OCI-M2 (cell line): Measurements from ENCODE around the gene DNAJB8.

Source experiments
- DNase-seq: peaks from one replicate; lab custom pipeline; 2025; ENCODE audit not compliant: unreplicated experiment; lab: John Stamatoyannopoulos, UW

The DNAJB8 gene

DNA sequence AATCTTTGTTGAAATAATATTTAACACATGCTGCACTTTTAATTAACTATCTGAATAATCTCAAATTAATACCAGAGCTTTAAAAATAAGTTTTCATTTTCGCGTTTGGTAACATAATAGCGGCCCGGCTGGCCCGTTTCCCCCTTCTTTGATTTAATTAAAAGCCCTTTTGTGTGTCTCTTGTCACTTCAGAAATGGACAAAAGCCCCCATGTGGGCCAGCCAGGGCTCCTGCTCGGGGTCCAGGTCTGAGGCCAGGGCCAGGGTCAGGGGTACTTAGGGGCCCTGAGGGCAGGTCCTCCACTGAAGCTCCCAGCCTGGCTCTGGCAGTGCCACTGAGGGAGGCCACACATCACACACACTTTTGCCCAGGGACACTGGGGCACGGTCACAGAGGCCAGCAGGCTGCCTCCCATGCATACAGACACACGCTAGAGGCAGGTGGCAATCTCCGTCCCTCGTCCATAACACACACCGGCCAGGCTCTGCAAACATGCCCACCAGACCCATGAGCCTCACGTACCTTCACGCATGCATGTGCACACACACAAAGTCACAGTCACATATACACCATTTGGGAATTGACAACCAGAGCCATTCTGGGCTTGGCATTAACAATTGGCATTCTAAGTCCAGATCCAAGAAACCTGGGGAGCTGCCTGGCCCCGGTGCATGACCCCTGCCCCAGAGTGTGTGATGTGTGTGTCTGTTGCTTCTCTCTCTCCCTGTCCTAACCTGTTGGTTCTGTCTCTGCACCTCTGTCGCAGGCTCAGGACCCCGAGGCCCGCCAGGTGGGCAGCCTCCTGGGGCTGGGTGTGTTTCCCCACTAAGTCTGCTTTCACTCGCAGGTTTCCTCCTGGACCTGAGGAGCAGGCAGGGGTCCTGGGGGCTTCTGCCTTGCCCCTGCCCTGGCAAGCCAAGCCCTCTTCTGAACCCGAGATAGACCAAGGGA is 38.5 kb downstream of the DNAJB8 start:
- no peak for DNase-seq

DNA sequence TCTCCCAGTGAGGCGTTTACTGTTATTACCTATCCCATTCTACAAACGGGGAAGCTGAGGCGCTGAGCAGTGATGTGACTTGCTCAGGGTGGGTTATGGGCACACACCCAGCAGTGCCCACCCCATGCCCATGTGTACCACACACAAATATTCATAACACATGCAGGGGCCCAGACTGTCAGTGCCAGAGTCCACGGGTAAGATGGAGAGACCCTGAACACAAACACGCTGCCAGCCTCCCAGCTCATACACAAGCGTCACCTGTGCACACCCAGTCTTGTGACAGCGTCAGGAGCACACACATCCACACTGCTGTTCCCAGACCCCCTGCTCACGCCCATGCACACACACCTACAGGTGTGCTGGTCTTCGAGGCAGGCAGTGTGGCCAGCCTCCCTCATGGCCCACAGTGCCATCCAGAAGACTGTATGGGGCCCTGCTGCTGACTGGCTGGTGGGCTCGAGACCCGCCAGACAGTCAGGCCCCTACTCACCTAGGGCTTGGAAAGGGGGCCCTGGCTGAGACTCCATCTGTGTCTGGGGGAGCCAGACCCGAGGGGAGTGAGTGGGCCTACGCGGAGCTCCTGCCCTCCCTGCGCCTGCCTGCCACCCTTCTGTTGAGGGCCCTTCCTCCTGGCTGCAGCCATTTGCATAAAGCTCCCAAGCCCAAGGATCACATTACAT is 39.4 kb downstream of the DNAJB8 start:
- DNase-seq, result no peak

DNA sequence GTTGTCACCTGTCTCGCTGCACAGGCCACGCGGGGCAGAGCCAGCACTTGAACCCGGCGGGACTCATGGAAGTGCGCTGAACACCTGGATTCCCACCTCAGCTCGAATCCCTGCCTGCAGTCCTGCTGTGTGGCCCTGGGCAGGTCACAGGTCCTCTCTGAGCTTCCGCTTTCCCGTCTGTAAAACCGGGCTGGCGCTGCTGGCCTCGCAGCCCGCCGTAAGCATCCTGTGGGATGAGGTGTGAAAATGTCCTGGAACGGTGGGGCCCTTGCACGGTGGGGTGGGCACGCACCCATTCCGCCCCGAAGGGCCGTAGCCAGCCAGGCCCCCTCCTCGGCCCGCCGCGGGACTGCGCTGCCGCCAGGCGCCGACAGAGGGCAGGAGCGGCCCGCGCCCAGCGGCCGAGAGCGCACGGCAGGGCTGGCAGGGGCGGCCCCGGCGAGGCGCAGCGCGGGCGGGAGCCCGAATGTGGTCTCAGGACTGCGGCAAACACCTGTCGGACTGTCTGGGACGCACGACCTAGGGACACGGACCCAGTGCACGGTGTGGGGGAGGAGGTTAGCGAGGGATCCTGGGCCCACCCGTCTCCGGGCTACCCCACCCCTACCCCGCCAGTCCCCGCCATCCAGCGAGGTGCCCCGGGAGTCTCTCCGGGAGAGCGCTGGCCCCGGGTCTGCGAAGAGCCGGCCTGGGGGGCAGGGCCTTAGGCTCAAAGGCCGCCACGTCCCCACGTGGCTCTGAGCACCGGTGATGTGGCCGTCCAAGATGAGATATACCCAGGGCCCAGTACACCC is 40.4 kb downstream of the DNAJB8 start:
- DNase-seq, result no peak

DNA sequence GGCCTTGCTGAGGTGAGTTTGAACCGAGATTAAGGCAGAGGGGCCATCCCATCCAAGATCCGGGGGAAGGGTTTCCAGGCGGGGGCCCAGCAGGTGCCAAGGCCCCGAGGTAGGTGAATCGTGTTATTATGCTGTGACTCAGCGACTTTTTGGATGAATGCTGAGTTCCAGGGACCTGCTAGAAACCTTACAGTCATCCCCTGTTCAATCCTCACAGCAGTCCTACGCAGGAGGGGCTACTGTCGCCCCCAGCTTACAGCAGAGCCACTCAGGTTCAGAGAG is 40.9 kb downstream of the DNAJB8 start:
- DNase-seq, result no peak

DNA sequence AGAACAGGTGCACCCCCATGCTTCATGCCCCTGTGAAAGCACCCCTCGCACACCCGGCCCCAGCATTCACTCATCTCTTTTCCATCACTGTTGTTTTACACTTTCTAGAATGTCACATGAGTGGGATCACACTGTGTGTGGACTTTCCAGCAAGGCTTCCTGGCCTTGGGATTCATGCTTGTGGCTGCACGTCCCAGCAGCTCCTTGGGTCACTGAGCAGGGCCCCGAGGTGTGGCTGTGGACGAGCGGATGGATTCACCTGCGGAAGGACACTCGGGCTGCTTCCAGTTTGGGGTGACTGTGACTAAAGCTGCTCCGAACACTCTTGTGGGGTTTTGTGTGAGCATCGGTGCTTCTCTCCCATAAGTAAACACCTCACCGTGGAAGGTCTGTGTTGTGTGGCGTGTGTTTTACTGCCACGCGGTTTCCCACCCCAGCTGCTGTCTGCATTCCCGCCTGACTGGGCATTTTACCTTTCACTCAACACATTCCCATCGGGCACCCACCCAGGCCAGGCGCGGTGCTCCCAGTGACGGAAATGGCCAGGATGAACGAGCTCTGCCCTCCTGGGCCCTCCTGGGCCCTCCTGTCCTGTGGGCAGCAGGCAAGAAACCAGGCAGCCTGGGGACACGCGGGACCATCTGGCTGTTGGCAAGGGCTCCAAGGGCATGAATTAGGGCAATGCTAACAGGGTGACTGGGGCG is 41.4 kb downstream of the DNAJB8 start:
- DNase-seq, result no peak

DNA sequence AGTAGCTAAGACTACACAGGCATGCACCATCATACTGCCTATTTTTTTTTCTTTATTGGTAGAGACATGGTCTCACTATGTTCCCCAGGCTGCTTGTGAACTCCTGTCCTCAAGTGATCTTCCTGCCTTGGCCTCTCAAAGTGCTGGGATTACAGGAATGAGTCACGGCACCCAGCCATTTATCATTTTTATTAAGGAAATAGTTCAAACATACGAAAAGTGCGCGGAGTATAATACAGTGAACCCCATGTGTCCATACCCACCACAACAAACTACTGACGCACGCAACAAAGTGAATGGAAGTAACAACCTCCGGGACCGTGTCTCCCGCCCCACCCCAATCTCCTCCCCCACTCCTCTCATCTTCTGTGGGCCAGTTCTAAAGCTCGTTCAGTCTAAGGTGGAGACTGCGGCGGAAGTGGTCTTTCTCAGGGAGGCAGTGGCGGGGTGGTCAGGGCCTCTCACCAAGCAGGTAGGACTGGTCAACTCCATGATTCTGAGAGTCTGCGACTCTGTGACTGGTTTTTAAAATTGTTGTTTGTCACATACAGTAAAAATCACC is 42.1 kb downstream of the DNAJB8 start:
- DNase-seq, result no peak

DNA sequence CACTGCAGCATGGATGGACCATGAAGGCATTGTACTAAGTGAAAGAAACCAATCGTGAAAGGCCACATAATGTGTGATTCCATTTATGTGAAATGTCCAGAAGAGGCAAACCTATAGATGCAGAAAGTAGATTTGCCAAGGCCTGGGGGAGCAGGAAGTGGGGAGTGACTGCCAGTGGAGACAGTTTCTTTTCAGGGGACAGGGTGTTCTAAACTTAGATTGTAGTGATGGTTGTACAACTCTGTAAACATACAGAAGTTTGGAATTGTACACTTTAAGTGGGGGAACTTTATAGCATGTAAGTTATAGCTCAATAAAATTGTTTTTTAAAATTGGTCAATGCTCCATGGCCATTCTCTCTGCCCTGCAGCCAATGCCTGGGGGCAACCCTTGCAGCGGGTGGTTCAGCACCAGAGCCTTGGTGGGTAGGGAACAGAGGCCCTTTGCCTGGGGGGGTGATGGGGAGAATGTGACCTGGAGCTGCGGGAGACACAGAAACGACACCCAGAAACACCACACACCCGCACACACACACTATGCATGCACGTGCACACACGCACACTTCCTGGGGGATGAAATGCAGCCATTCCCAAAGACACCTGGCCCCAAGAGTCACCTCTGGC is 43.1 kb downstream of the DNAJB8 start:
- no peak for DNase-seq

DNA sequence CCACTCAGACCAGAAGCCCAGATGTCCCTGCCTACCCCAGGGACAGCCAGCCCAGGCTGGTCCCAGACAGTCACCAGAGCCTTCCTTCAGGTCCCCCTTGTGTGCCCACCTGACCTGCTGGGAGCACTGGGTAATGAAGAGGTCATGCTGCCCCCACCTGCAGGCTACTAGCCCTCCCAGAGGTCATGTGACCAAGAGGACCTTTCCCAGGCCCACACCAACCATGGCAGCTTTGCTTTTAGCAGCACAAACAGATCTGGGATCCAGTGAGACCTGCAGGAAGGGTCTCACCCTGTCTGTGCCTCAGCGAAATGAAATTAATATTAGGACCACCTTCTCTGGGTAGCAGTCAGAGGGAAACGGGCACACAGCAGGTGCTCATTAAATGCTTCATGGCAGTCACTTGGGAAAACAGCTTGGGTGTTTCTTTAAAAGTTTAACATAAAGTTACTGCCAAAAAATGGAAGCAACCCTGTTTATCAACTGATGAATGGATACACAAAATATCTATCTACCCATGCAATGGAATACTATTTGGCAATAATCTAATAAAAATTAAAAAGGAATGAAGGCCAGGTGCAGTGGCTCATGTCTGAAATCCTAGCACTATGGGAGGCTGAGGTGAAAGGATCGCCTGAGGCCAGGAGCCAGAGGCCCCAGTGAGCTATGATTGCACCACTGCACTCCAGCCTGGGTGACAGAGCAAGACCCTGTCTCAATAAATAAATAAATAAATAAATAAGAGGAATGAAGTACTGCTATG is 43.7 kb downstream of the DNAJB8 start:
- no peak for DNase-seq

DNA sequence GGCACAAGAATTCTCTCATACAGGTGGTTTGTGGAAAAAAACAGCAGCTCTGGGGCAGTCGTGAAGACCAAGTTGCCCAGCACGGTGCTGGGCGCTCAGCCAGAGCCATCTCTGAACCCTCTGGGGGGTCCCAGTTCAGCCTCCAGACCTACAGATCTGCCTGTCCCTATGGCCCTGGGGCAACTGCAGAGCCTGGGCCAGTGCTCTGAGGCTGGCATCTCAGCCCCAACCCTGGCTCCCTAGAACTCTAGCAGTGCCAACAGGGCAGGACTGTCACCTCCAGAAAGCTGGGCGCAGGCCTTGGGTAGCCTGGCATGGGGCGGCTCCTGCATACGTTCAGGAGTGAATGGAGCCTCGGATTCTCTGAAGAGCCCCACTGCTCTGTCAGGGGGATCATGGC is 44.7 kb downstream of the DNAJB8 start:
- DNase-seq, result no peak

DNA sequence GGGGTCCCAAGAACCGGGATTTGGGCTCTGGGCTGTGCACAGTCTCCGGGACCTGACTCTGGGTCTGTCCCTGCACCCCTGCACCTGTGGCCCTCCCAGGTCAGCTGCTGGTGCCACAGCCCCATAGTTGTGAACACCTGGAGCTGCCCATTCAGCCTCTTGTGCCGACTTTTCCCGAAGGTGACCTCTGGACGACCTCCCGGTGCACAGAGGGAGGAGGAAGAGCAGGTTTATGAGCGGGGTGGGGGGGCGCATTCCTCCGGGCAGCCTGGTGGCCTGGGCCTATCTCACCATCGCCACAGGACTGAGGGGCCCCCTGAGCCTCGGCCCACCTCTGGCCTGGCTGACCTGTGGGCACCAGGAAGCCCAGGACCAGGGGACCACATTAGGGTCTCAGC is 45.3 kb downstream of the DNAJB8 start:
- DNase-seq, result no peak

DNA sequence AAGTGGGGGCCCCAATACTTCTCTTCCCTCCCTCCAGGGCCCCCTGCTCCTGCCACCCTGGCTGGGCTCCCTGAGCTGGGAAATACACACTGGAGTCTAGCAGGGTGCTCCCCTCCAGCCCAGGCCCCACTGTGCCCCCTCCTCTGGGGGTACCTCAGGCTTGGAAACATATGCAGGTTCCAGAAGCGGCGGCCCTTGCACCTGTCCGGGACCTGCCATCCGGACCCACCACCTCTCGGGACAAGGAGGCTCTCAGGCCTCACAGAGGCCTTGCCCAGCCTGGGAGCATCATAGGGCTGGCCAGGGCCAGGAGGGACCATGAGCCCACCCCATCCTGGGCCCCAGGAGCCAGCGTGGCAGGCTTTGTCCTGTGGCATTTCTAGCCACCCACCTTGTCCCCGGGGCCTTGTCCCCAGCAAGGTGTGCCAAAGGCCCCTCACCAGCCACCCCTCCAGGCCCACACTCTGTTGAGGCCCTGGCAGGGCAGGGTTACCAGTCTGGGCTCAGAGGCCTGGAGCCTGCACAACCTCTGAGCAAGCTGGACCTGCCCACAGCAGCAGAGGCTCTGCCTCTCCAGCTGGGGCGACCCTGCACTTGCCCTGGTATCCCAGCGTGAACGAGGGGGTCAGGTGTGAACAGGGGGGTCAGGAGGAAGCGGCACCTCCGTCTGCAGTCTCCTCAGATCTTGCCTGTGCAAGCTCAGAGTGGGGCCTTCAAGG is 45.8 kb downstream of the DNAJB8 start:
- DNase-seq, result no peak

DNA sequence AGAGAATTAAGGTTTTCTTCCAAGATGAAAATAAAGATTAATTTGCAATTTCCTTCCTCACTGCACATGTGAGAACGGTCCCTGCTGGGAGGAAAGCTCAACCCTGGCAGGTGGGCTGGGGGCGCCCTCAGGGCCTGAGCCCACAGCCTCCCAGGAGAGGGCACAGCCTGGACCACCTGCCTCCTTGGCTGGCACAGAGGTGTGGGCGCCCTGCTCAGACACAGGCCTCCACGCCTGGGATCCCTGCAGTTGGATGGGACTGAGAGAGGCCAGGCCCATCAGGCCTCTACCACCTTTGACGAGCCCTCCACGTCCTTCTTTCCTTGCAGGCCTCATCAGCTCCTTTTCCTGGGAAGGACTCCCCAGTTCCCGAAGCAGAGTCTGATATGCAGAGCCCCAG is 46.4 kb downstream of the DNAJB8 start:
- no peak for DNase-seq

DNA sequence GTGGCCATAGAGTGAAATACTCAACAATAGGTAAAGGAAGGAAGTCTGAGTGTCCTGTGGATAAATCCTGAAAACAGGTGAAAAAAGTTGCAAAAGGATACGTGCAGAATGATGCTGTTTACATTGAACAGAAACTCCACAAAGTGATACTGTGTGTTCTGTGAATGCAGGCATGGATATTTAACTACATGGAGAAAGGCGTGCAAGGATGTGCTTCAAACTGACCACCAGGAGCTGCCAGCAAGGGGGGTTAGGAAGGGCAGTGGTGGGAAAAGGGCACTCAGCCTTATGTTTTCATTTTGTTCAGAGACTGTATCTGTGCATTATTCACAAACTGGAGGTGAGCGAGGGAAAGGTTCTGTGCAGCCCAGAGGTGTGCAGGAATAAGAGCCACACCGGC is 47.4 kb downstream of the DNAJB8 start:
- DNase-seq, result no peak

DNA sequence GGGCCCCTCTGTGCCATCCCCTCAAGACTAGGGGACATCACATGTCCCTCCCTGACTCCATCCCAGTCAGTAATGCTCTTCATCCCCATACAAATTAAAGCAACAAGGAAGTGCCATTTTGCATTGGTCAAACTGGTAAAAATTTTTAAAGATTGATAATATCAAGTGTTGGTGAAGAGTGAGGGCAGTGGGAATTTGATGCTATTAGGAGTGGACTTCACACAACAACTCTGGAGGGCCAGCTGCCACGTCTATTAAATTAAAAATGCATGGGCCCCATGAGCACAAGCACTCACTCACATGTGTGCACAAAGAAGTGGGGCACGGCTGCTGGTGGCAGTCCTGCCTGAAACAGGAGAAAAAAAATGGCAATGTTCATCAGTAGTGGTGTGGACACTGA is 47.8 kb downstream of the DNAJB8 start:
- DNase-seq, result no peak

DNA sequence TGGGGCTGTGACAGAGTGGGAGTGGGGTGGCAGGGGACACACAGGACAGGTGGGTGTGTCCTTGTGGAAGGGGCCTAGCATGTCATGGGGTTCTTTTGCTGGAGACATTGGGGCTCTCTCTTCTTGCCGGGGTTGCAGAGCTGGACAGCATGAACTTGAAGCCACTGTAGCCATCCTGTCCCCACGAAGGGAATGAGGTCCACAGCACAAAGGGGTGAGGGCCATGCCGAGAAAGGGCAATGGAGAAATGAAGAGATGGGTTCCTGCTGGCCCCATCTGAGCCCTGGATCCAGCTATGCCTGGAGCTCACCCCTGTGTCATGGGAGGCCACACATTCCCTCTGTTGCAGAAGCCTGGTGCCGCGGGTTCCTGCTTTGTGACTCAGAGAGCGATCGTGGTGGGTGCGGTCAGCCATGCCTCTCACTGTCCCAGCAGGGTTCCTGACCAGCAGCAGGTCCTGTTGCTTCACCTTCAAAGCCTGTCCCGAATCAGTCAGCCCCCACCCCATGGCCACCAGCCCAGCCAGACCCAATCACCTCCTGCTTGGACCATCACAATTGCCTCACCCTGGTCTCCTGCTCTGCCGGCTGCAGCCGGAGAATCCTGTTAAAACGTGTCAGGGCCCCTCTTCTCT is 50.0 kb downstream of the DNAJB8 start:
- no peak for DNase-seq

DNA sequence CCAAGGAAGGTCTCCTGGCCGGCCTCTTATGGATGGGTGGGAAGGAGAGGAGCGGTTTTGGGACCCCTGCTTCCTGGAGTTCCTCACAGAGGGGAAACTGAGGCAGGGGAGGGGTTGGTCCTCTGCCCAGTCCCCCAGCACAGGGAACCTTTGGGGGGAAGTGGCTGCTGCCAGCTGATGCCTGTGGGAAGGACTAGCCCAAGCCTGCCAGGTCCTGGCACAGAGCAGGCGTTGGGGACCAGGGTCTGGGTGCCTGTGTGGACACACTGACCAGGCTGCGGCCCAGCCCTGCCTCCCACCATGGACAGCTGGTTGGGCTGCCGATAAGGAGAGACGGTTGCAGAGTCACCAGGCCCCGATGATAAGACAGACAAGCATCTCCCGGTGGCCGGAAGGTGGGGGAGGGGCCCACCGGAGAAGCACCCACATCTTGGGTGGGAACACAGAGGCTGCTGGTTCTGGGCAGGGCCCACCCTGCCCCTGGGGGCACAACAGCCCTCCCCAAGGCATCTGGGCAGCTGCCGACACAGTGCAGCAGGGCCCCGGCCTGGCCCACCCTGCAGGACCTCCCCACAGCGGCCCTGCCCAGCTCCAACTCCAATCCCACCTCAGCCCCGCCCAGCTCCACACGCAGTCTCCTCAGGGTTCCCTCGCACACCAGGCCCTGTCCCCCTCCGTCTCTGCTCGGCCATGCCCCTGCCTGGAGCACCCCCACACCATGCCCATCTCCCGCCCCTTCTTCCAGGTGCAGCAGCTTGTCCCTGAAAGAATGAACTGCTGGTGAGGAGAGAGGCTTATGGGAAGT is 50.7 kb downstream of the DNAJB8 start:
- peak; percentile 40 for DNase-seq

DNA sequence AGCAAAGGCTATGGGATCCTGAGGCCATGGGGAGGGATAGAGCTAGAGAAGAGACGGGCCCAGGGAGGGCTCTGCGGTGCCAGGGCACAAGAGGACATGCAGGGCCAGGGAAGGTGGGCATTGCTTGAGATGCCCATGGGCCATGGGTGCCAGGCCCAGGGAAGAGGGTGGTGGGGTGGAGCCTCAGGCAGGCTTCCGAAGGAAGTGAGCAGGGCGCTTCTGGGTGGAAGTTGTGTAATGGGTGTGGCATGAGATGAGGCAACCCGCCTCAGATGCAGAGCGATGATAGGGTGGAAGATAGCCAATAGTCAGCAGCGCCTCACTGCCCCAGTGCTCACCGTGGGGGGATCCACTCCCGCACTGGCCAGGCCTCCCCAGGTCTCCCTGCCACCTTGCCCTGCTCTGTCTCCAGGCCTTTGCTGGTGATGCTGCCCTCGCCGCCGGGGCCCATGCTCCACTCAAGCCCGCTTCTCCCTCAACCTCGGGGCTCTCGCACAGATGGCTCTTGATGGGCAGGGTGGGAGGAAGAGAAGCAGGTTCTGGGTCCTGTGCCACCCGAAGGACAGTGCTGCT is 51.4 kb downstream of the DNAJB8 start:
- DNase-seq, result no peak
